RWPE1 (cell line): ENCODE data around the gene CSTA.

Source experiments
- CTCF ChIA-PET: fragments of 350-600 bp; sonication (Branson Sonifier 250); formaldehyde crosslinking; extraction: SDS; loops from one replicate; lab custom pipeline; 2021; lab: Yijun Ruan, JAX
- POLR2A ChIA-PET: fragments of 400-600 bp; formaldehyde crosslinking; extraction: SDS; loops from one replicate; lab custom pipeline; 2020; ENCODE audit warnings: antibody characterized with exemption; ENCODE audit not compliant: low non-redundant PET; lab: Yijun Ruan, JAX
- DNase-seq: peaks from one replicate; pipeline ENCODE4 v3.0.0; 2012; ENCODE audit warnings: low spot score
- H3K27ac ChIP-seq: fragments of 450-650 bp; 2 replicates; pipeline ENCODE4 v1.5.1; 2017
- TF ChIP-seq, protein P1 (sequence below): fragments of 450-650 bp; conservative IDR thresholded peaks from 2 replicates; pipeline ENCODE4 v1.5.1; 2017; ENCODE audit warnings: low read depth, mild to moderate bottlenecking

Gene CSTA

GRCh38 chr3:122353215-122353614 is 28.2 kb downstream of the CSTA start:
- TF ChIP-seq, protein P1, sequence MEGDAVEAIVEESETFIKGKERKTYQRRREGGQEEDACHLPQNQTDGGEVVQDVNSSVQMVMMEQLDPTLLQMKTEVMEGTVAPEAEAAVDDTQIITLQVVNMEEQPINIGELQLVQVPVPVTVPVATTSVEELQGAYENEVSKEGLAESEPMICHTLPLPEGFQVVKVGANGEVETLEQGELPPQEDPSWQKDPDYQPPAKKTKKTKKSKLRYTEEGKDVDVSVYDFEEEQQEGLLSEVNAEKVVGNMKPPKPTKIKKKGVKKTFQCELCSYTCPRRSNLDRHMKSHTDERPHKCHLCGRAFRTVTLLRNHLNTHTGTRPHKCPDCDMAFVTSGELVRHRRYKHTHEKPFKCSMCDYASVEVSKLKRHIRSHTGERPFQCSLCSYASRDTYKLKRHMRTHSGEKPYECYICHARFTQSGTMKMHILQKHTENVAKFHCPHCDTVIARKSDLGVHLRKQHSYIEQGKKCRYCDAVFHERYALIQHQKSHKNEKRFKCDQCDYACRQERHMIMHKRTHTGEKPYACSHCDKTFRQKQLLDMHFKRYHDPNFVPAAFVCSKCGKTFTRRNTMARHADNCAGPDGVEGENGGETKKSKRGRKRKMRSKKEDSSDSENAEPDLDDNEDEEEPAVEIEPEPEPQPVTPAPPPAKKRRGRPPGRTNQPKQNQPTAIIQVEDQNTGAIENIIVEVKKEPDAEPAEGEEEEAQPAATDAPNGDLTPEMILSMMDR: no peak
- DNase-seq: peak; percentile 53
- ChIA-PET CTCF (interaction anchor here (0.6 to 1.0 kb wide), 3 partner anchors 9 to 47 kb away, joined by 3 to 4 read pairs (median 3); no protein-coding TSS in a partner anchor), POLR2A (no interaction called here)
- no peak overlapping the region; the same call in 1 of the 2 replicates for H3K27ac ChIP-seq

DNA sequence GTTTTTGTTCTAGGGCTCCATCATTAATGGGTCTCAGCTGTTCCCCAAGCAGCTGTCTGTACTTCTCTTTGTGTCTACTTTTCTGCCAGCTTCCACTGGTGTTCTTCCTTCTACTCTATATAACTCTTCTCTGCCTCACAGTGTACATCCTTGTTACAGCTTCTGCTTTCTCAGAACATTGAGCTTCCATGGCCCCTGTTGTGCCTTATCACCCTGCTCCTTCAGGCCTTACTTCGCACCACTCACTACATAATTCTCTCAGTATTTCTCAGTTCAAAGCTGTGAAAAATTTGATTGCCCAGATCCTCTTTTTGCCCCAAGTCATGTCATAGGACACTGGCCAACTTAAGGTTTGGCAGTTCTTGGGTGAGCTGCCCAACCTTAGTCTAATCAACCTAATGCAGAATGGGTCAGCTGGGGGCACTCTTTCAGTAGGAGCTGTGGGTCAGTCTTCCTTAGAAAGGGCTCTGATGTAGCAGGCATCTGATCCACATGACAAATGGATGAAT is 28.9 kb downstream of the CSTA start:
- POLR2A ChIA-PET: no interaction called here
- TF ChIP-seq, protein P1: no peak
- no peak overlapping the region for H3K27ac ChIP-seq
- no peak for DNase-seq
- CTCF ChIA-PET: interaction anchor here (1.0 kb wide), 1 partner anchor 48 kb away, joined by 3 read pairs; no protein-coding TSS in a partner anchor

DNA sequence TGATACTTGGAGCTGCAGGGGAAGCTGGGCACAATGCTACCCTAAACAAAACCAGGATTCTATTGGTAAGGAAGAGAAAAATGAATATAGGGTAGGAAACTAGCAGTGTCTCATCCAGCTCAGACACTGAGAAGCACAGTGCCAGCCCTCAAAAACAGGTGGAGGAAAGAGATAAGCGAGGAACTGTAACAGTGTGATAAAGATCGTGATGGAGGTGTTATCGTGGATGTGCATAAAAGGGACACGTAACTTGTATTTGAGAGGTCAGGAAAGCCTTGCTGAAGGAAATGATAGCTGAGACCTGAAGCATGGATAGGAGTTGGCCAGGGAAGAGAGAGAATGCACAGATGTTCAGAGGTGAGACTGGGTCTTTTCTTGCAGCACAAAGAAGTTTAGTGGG is 30.6 kb downstream of the CSTA start:
- CTCF ChIA-PET: interaction anchor here (0.5 to 1.4 kb wide), 4 partner anchors 49 to 1633 kb away, joined by 3 to 4 read pairs (median 3); no protein-coding TSS in a partner anchor
- POLR2A ChIA-PET: no interaction called here
- DNase-seq: no peak
- H3K27ac ChIP-seq: no peak overlapping the region
- TF ChIP-seq, protein P1: no peak

DNA sequence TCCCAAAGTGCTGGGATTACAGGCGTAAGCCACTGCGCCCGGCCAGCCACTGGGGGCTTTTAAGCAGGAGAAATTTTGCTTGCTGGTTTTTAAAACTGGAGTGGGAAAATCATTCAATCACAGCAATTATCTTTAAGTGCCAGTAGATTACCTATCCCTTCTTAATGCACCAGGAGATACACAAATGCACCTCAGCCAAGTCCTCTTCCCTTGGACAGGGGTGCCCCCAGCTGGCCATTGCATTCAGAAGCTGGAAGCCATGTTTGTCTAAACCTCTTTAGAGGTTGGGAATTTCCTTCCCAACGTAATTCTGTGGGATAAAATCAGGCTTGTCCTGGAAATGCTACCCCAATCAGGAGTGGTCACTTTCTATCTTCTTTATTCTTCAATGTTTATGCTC is 31.4 kb downstream of the CSTA start:
- TF ChIP-seq, protein P1: peak; percentile 33
- POLR2A ChIA-PET: no interaction called here
- CTCF ChIA-PET: interaction anchor here (0.6 to 1.4 kb wide), 7 partner anchors 11 to 158 kb away, joined by 3 to 5 read pairs (median 3); no protein-coding TSS in a partner anchor
- H3K27ac ChIP-seq: no peak overlapping the region
- peak; percentile 43 for DNase-seq

DNA sequence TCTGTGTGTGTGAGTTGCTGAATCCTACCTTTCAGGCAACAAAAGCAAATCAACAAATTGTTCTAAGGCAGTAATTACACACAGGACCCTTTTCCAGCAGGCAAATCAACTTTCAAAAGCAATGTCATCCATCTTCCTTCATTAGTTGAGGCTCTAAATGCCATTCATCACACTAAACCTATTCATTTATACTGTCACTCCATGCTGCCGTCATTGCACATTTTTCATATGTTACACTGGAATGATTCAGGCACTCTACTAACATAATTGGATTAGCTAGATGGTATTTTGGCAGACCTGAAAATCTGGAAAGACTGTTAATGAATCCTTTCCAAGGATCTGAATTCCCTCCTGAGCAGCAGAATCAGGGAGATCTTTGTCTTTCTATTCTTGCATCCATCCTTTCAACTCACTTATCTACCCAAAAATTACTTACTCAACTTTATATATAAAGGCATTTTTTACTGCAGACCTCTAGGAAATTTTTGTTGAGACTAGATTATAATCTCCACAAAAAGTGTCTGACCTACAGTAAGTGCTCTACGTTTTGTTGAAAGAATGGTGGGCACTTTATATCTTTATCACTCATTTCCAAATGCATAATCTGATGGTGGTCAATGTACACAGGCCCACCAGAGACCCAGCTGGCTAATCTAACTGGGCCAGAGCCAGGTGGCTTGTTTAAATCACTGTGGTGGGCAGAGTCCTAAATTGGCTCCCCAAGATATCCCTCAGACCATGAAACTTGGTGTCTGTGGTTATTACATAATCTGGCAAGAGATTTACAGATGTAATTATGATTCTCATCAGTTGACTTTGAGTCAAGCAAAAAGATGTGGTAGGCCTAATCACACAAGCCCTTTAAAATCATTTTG is 33.0 kb downstream of the CSTA start:
- ChIA-PET POLR2A (no interaction called here), CTCF (interaction anchor here (0.6 kb wide), 1 partner anchor 100 kb away, joined by 3 read pairs; no protein-coding TSS in a partner anchor)
- no peak for DNase-seq
- TF ChIP-seq, protein P1: no peak
- no peak overlapping the region for H3K27ac ChIP-seq

- H3K27ac ChIP-seq: no peak overlapping the region
- DNase-seq: no peak
- POLR2A ChIA-PET: no interaction called here
- CTCF ChIA-PET: no interaction called here
- TF ChIP-seq, protein P1: no peak
These were observed 33.6 kb downstream of the CSTA start for GRCh38 chr3:122358703-122359032.
